HepG2 (cell line): ENCODE data around the gene ACTN1. TPM values are rescaled to one million over a fixed set of nuclear protein-coding genes. Genes with fewer than 3 reads are reported as not detected.

Experiments used
- AHR ChIP-seq: IDR thresholded peaks from 2 replicates; pipeline ENCODE4 v1.6.1; 2018; ENCODE audit warnings: missing genetic modification reagents, missing compliant biosample characterization
- ARID5B ChIP-seq: IDR thresholded peaks from 2 replicates; pipeline ENCODE4 v1.4.0; 2020; ENCODE audit warnings: mild to moderate bottlenecking, missing genetic modification reagents
- FUBP1 ChIP-seq: sonication (generic); formaldehyde crosslinking; IDR thresholded peaks from 2 replicates; pipeline ENCODE4 v1.5.1; 2020; ENCODE audit warnings: missing genetic modification reagents, mild to moderate bottlenecking, borderline replicate concordance
- HNF4A ChIP-seq: sonication (generic); formaldehyde crosslinking; IDR thresholded peaks from 2 replicates; pipeline ENCODE4 v1.4.0; 2020; ENCODE audit warnings: missing genetic modification reagents
- IRF1 ChIP-seq: sonication (generic); formaldehyde crosslinking; IDR thresholded peaks from 2 replicates; pipeline ENCODE4 v1.4.0; 2020; ENCODE audit warnings: low read depth, mild to moderate bottlenecking, missing genetic modification reagents
- NFYB ChIP-seq: sonication (generic); formaldehyde crosslinking; IDR thresholded peaks from 2 replicates; pipeline ENCODE4 v1.4.0; 2020; ENCODE audit warnings: missing genetic modification reagents
- NFYC ChIP-seq: IDR thresholded peaks from 2 replicates; pipeline ENCODE4 v1.6.1; 2016; ENCODE audit warnings: missing genetic modification reagents, missing compliant biosample characterization
- REL ChIP-seq: sonication (generic); formaldehyde crosslinking; conservative IDR thresholded peaks from 2 replicates; pipeline ENCODE4 v1.8.0; 2022; ENCODE audit warnings: mild to moderate bottlenecking, missing genetic modification reagents, moderate library complexity
- ZBTB21 ChIP-seq: sonication (generic); formaldehyde crosslinking; IDR thresholded peaks from 2 replicates; pipeline ENCODE4 v1.4.0; 2020; ENCODE audit warnings: missing genetic modification reagents
- ZBTB34 ChIP-seq: sonication (generic); formaldehyde crosslinking; IDR thresholded peaks from 2 replicates; pipeline ENCODE4 v1.8.0; 2022; ENCODE audit warnings: mild to moderate bottlenecking, missing genetic modification reagents
- ZKSCAN1 ChIP-seq: fragments of 150-350 bp; IDR thresholded peaks from 2 replicates; pipeline ENCODE4 v1.6.1; 2014; ENCODE audit warnings: low read length
- ZNF230 ChIP-seq: sonication (generic); formaldehyde crosslinking; IDR thresholded peaks from 2 replicates; pipeline ENCODE4 v1.4.0; 2020; ENCODE audit warnings: mild to moderate bottlenecking, missing genetic modification reagents
- ZNF687 ChIP-seq: sonication (generic); formaldehyde crosslinking; IDR thresholded peaks from 2 replicates; pipeline ENCODE4 v1.5.1; 2020; ENCODE audit warnings: mild to moderate bottlenecking, missing genetic modification reagents, moderate library complexity
- ZNF788 ChIP-seq: sonication (generic); formaldehyde crosslinking; IDR thresholded peaks from 2 replicates; pipeline ENCODE4 v1.5.0; 2020; ENCODE audit warnings: mild to moderate bottlenecking, missing genetic modification reagents, borderline replicate concordance
- ZNF883 ChIP-seq: sonication (generic); formaldehyde crosslinking; IDR thresholded peaks from 2 replicates; pipeline ENCODE4 v1.5.1; 2020; ENCODE audit warnings: mild to moderate bottlenecking, missing genetic modification reagents; ENCODE audit errors: not compliant biosample characterization
- ZNF891 ChIP-seq: sonication (generic); formaldehyde crosslinking; IDR thresholded peaks from 2 replicates; pipeline ENCODE4 v1.5.0; 2020; ENCODE audit warnings: mild to moderate bottlenecking, missing genetic modification reagents
- polyA plus RNA-seq, 8 experiments: library from polyadenylated mRNA; depleted of rRNA in 3 of 8; stranded (reverse) in 7 of 8; unstranded in 1 of 8; fragments of >200 nt; fragmentation: Illumina TruSeq in 4 of 8; extraction: Trizol in 4 of 8; gene quantifications; 2 replicates each; pipeline versions ENCODE4 v1.2.1 to v1.2.3, GENCODE V29; 2011 to 2016; ENCODE audit warnings: low read depth in 4 of 8, missing spikeins in 1 of 8, mixed read lengths in 1 of 8; ENCODE audit not compliant: insufficient read depth in 1 of 8
- total RNA-seq, 5 experiments: library from RNA; depleted of rRNA; stranded (reverse); fragments of >200 nt; fragmentation: Illumina TruSeq; extraction: Trizol; gene quantifications; 2 replicates each; pipeline ENCODE4 v1.2.3, GENCODE V29; 2016; ENCODE audit warnings: low read depth in 1 of 5

The ACTN1 gene
- total and polyA plus RNA-seq, 2 of the 13 experiments (the other 11 are each of a cell fraction or from before 2014, with no cell fraction given): 58.6 to 162 TPM

GRCh38 chr14:69013943-69014782 lies 35.1 kb upstream of the ACTN1 start (continued):
- TF ChIP-seq IRF1 (peak; percentile 29; the same call in 1 of the 2 replicates), ZNF891 (no peak), ZNF230 (CRISPR knock-in tag) (0 out of 2 replicates have a peak, but pooled peaks have one; percentile 67), ZNF687 (peak; percentile 57), ZBTB34 (CRISPR knock-in tag) (no peak), ARID5B (CRISPR knock-in tag) (0 out of 2 replicates have a peak, but pooled peaks have one; percentile 37), ZNF883 (CRISPR knock-in tag) (no peak), REL (CRISPR knock-in tag) (no peak), ZNF788 (CRISPR knock-in tag) (0 out of 2 replicates have a peak, but pooled peaks have one; percentile 24), FUBP1 (CRISPR knock-in tag) (no peak), ZKSCAN1 (peak; percentile 69; the same call in 1 of the 2 replicates), ZBTB21 (CRISPR knock-in tag) (no peak), HNF4A (CRISPR knock-in tag) (0 out of 2 replicates have a peak, but pooled peaks have one; percentile 6), NFYB (CRISPR knock-in tag) (peak; percentile 65), NFYC (CRISPR knock-in tag) (peak; percentile 61), AHR (CRISPR knock-in tag) (no peak)
